Fibroblast of lung (primary cell): ENCODE measurements around the gene CFAP57. TPM values are rescaled to one million over a fixed set of nuclear protein-coding genes. Genes with fewer than 3 reads are reported as not detected.
A peak's percentile ranks its signal among the peaks of the same experiment; 100 is the strongest.

ENCODE experiments used
- DNase-seq, 2 donors: peaks; one replicate each; pipeline versions ENCODE4 v3.0.0 to v3.0.0-alpha.2; 2010; ENCODE audit warnings: low read depth in 2 of 2
- H2AFZ ChIP-seq: 2 replicates; pipeline ENCODE4 v1.5.1; 2012; ENCODE audit warnings: low read length, control low read depth, inconsistent platforms
- H3K27ac ChIP-seq: 2 replicates; pipeline ENCODE4 v1.5.1; 2011; ENCODE audit warnings: low read length, control low read depth; ENCODE audit not compliant: insufficient read depth
- H3K27me3 ChIP-seq: 2 replicates; pipeline ENCODE4 v1.5.1; 2011; ENCODE audit warnings: mild to moderate bottlenecking, low read length; ENCODE audit not compliant: control insufficient read depth, insufficient read depth
- H3K36me3 ChIP-seq: 2 replicates; pipeline ENCODE4 v1.5.1; 2011; ENCODE audit warnings: low read length; ENCODE audit not compliant: control insufficient read depth, insufficient read depth
- H3K4me1 ChIP-seq: 2 replicates; pipeline ENCODE4 v1.5.1; 2011; ENCODE audit warnings: low read length; ENCODE audit not compliant: control insufficient read depth, insufficient read depth; ENCODE audit errors: extremely low read depth
- H3K4me2 ChIP-seq: 2 replicates; pipeline ENCODE4 v1.5.1; 2011; ENCODE audit warnings: low read length, control low read depth; ENCODE audit not compliant: insufficient read depth; ENCODE audit errors: extremely low read depth
- H3K4me3 ChIP-seq, 4 experiments: fragments of 200-600 bp in 1 of 4; sonication (generic) in 1 of 4; replicated peaks in 1 of 4; 2 replicates each; pipeline ENCODE4 v1.5.1; 2011 to 2016; ENCODE audit warnings: low read length in 4 of 4, low read depth in 3 of 4, mild to moderate bottlenecking in 3 of 4, control low read depth in 2 of 4, inconsistent platforms in 1 of 4, mixed read lengths in 1 of 4; ENCODE audit not compliant: insufficient read depth in 1 of 4; ENCODE audit errors: control extremely low read depth in 1 of 4
- H3K79me2 ChIP-seq: 2 replicates; pipeline ENCODE4 v1.5.1; 2012; ENCODE audit warnings: mild to moderate bottlenecking, low read length, inconsistent platforms; ENCODE audit not compliant: control insufficient read depth, insufficient read depth
- H3K9ac ChIP-seq: 2 replicates; pipeline ENCODE4 v1.5.1; 2011; ENCODE audit warnings: mild to moderate bottlenecking, low read length, control low read depth; ENCODE audit not compliant: insufficient read depth
- H3K9me3 ChIP-seq: 2 replicates; pipeline ENCODE4 v1.5.1; 2012; ENCODE audit warnings: low read depth, low read length; ENCODE audit not compliant: control insufficient read depth, insufficient read depth
- H4K20me1 ChIP-seq: 2 replicates; pipeline ENCODE4 v1.5.1; 2011; ENCODE audit warnings: low read length; ENCODE audit not compliant: control insufficient read depth, insufficient read depth; ENCODE audit errors: extremely low read depth
- CTCF ChIP-seq, 2 donors: IDR thresholded peaks in 1 of 2; conservative IDR thresholded peaks in 1 of 2; 1 replicate in 1 of 2; 2 replicates in 1 of 2; pipeline ENCODE4 v1.5.1; 2011 to 2012; ENCODE audit warnings: low read length in 2 of 2, control low read depth in 1 of 2, inconsistent platforms in 1 of 2, low read depth in 1 of 2, mild to moderate bottlenecking in 1 of 2
- EZH2 ChIP-seq: IDR thresholded peaks from 2 replicates; pipeline ENCODE4 v1.5.1; 2012; ENCODE audit warnings: low read length, control low read depth, mild to moderate bottlenecking; ENCODE audit errors: missing control alignments
- polyA minus RNA-seq: library from RNA; depleted of rRNA, polyadenylated mRNA; stranded (reverse); fragments of >200 nt; gene quantifications from 2 replicates; pipeline ENCODE4 v1.2.3, GENCODE V29; 2011; ENCODE audit warnings: low replicate concordance
- polyA plus RNA-seq, 2 donors: library from polyadenylated mRNA; depleted of rRNA in 1 of 2; stranded (reverse) in 1 of 2; unstranded in 1 of 2; fragments of >200 nt; gene quantifications; 2 replicates each; pipeline ENCODE4 v1.2.1, GENCODE V29; 2011 to 2012; ENCODE audit warnings: missing spikeins in 1 of 2
- total RNA-seq: library from RNA; depleted of rRNA; stranded (reverse); fragments of >200 nt; gene quantifications from 2 replicates; pipeline ENCODE4 v1.2.1, GENCODE V29; 2014

CFAP57 gene
- under 0.01 and 0.17 TPM in 2 replicates for total RNA-seq
- polyA plus RNA-seq, result 0.09 and 0.22 TPM in 2 replicates
- 0.09 and 0.15 TPM in 2 replicates for polyA plus RNA-seq (2012)
- not detected in 2 replicates for polyA minus RNA-seq

- DNase-seq, result peak; percentile 91 to 94
- H3K27ac ChIP-seq, result peak within 1 kb of the TSS; percentile 72
- H3K4me3 ChIP-seq, result peak within 1 kb of the TSS; percentile 77 to 97 (median 90)
- H3K36me3 ChIP-seq, result peaks cover 14% of the 10 kb centered on the region
- peaks cover 2% of the 10 kb centered on the region for H3K4me1 ChIP-seq
- TF ChIP-seq EZH2, result no peak
- no peak for TF ChIP-seq CTCF (conservative IDR thresholded peaks at IDR 0.05 in 1 of 2, IDR thresholded peaks at IDR 0.05 in 1 of 2; ENCODE audit: low read depth in 1 of 2, low read length in 2 of 2)
- H3K4me2 ChIP-seq, result peak within 1 kb of the TSS; percentile 94
- peak within 1 kb of the TSS; percentile 68 for H3K9ac ChIP-seq
- no peaks in the 10 kb centered on the region for H4K20me1 ChIP-seq
- no peaks in the 10 kb centered on the region for H3K9me3 ChIP-seq
- peak within 1 kb of the TSS; percentile 89 for H2AFZ ChIP-seq
- peaks cover 5% of the 10 kb centered on the region for H3K27me3 ChIP-seq
- peaks cover 28% of the 10 kb centered on the region for H3K79me2 ChIP-seq
These were observed at the start of gene CFAP57, which contains the start of gene EBNA1BP2 for GRCh38 chr1:43171876-43172526. CFAP57 (plus strand) TSS chr1:43172330; CDS start chr1:43172754, 424 bp downstream. EBNA1BP2 (minus strand) TSS chr1:43172290; CDS start chr1:43172118, 172 bp downstream.

GRCh38 chr1:43123031-43123430 lies 49.1 kb upstream of the CFAP57 start:
- H4K20me1 ChIP-seq, result no peaks in the 10 kb centered on the region
- no peak overlapping the region for H2AFZ ChIP-seq
- DNase-seq, result no peak
- no peaks in the 10 kb centered on the region for H3K36me3 ChIP-seq
- no peaks in the 10 kb centered on the region for H3K9me3 ChIP-seq
- H3K4me2 ChIP-seq, result no peak overlapping the region
- no peak overlapping the region for H3K27ac ChIP-seq
- H3K79me2 ChIP-seq, result no peaks in the 10 kb centered on the region
- no peak overlapping the region for H3K9ac ChIP-seq
- H3K4me1 ChIP-seq, result no peaks in the 10 kb centered on the region
- no peaks in the 10 kb centered on the region for H3K27me3 ChIP-seq
- no peak overlapping the region for H3K4me3 ChIP-seq
- TF ChIP-seq CTCF (conservative IDR thresholded peaks at IDR 0.05 in 1 of 2, IDR thresholded peaks at IDR 0.05 in 1 of 2; ENCODE audit: low read depth in 1 of 2, low read length in 2 of 2) (no peak), EZH2 (no peak)

- H3K9ac ChIP-seq, result no peak overlapping the region
- H3K4me2 ChIP-seq, result no peak overlapping the region
- no peak overlapping the region for H2AFZ ChIP-seq
- TF ChIP-seq CTCF (conservative IDR thresholded peaks at IDR 0.05 in 1 of 2, IDR thresholded peaks at IDR 0.05 in 1 of 2; ENCODE audit: low read depth in 1 of 2, low read length in 2 of 2) (no peak), EZH2 (no peak)
- no peaks in the 10 kb centered on the region for H3K27me3 ChIP-seq
- no peak overlapping the region for H3K4me3 ChIP-seq
- no peaks in the 10 kb centered on the region for H3K36me3 ChIP-seq
- no peak for DNase-seq
- no peaks in the 10 kb centered on the region for H3K9me3 ChIP-seq
- no peaks in the 10 kb centered on the region for H3K79me2 ChIP-seq
- H3K4me1 ChIP-seq, result no peaks in the 10 kb centered on the region
- no peaks in the 10 kb centered on the region for H4K20me1 ChIP-seq
- H3K27ac ChIP-seq, result no peak overlapping the region
These were observed 43.3 kb upstream of the CFAP57 start for GRCh38 chr1:43128816-43129215.
